ENCODE measurements around the gene WNK2.

Gene WNK2

DNA sequence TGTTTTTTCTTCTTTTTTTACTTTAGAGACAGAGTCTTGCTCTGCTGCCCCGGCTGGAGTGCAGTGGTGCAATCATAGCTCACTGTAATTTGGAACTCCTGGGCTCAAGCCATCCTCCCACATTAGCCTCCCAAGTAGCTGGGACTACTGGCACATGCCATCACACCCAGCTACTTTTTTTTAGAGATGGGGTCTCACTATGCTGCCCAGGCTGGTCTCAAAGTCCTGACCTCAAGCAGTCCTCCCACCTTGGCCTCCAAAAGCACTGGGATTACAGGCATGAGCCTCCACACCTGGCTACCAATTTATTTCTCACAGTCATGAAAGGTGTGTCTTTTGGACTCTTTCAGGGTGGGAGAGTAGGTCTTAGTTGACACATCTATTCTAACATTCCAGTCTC, 184.5 kb downstream of the WNK2 start:
- no peaks in the 10 kb centered on the region for H3K36me3 ChIP-seq (ENCODE audit: control insufficient read depth in 2 of 2, insufficient read depth in 1 of 2, low read length in 2 of 2)
- no peak overlapping the region for H3K4me3 ChIP-seq (ENCODE audit: low read depth, low read length)
- H3K9me3 ChIP-seq (ENCODE audit: control insufficient read depth, insufficient read depth, low read depth, low read length), result no peaks in the 10 kb centered on the region
- no peak overlapping the region for H3K27ac ChIP-seq (ENCODE audit: extremely low read depth, low read depth, low read length)
- POLR2A ChIA-PET, result no interaction called here
- no peaks in the 10 kb centered on the region for H3K4me1 ChIP-seq (ENCODE audit: control insufficient read depth, insufficient read depth, low read length)
- CTCF ChIA-PET, result interaction anchor here (0.7 kb wide), 1 partner anchor 250 kb away, joined by 3 read pairs; no protein-coding TSS in a partner anchor
- no peak for TF ChIP-seq TSHZ1 (tag by site-specific recombination; IDR thresholded peaks at IDR 0.05; ENCODE audit: borderline replicate concordance)
- no peak for TF ChIP-seq ZNF16 (tag by site-specific recombination; IDR thresholded peaks at IDR 0.05; ENCODE audit: low read depth)
- no peak for TF ChIP-seq ZBTB8A (tag by site-specific recombination; IDR thresholded peaks at IDR 0.05)
- TF ChIP-seq ZNF335 (tag by site-specific recombination; conservative IDR thresholded peaks at IDR 0.05), result no peak
- no peak for TF ChIP-seq ZNF24 (tag by site-specific recombination; IDR thresholded peaks at IDR 0.05)
- no peak for TF ChIP-seq ZNF174 (tag by site-specific recombination; IDR thresholded peaks at IDR 0.05)
- TF ChIP-seq ZBTB6 (tag by site-specific recombination; IDR thresholded peaks at IDR 0.05), result no peak
- no peak for TF ChIP-seq GLI2 (tag by site-specific recombination; IDR thresholded peaks at IDR 0.05; ENCODE audit: borderline replicate concordance, low read depth)
- TF ChIP-seq ZNF501 (tag by site-specific recombination; IDR thresholded peaks at IDR 0.05), result no peak
- TF ChIP-seq ZNF138 (tag by site-specific recombination; IDR thresholded peaks at IDR 0.05; ENCODE audit: borderline replicate concordance), result no peak
- TF ChIP-seq ZNF621 (tag by site-specific recombination; IDR thresholded peaks at IDR 0.05), result no peak
- TF ChIP-seq ZNF302 (tag by site-specific recombination; IDR thresholded peaks at IDR 0.05; ENCODE audit: low read depth), result no peak
- no peak for TF ChIP-seq ZFP37 (tag by site-specific recombination; IDR thresholded peaks at IDR 0.05)
- TF ChIP-seq ZNF292 (tag by site-specific recombination; IDR thresholded peaks at IDR 0.05; ENCODE audit: borderline replicate concordance, low read depth), result no peak
- no peak for TF ChIP-seq SCRT1 (tag by site-specific recombination; IDR thresholded peaks at IDR 0.05; ENCODE audit: borderline replicate concordance)
- no peak for TF ChIP-seq ZNF266 (tag by site-specific recombination; IDR thresholded peaks at IDR 0.05; ENCODE audit: low read depth)
- TF ChIP-seq, protein P1, sequence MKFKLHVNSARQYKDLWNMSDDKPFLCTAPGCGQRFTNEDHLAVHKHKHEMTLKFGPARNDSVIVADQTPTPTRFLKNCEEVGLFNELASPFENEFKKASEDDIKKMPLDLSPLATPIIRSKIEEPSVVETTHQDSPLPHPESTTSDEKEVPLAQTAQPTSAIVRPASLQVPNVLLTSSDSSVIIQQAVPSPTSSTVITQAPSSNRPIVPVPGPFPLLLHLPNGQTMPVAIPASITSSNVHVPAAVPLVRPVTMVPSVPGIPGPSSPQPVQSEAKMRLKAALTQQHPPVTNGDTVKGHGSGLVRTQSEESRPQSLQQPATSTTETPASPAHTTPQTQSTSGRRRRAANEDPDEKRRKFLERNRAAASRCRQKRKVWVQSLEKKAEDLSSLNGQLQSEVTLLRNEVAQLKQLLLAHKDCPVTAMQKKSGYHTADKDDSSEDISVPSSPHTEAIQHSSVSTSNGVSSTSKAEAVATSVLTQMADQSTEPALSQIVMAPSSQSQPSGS (tag by site-specific recombination; IDR thresholded peaks at IDR 0.05; ENCODE audit: low read depth), result no peak

DNA sequence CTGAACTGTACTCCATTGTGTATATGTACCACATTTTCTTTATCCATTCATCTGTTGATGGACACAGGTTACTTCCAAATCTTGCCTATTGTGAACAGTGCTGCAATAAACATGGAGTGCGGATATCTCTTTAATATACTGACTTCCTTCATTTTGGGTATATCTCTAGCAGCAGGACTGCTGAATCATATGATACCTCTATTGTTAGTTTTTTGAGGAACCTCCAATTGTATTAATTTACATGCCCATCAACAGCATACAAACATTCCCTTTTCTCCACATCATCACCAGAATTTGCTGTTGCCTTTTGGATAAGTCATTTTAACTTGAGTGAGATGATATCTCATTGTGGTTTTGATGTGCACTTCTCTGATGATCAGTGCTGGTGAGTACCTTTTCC, 185.7 kb downstream of the WNK2 start:
- H3K27ac ChIP-seq (ENCODE audit: extremely low read depth, low read depth, low read length), result no peak overlapping the region
- H3K9me3 ChIP-seq (ENCODE audit: control insufficient read depth, insufficient read depth, low read depth, low read length), result no peaks in the 10 kb centered on the region
- ChIA-PET POLR2A (no interaction called here), CTCF (interaction anchor here (0.6 kb wide), 1 partner anchor 9 kb away, joined by 3 read pairs; no protein-coding TSS in a partner anchor)
- H3K36me3 ChIP-seq (ENCODE audit: control insufficient read depth in 2 of 2, insufficient read depth in 1 of 2, low read length in 2 of 2), result no peaks in the 10 kb centered on the region
- no peaks in the 10 kb centered on the region for H3K4me1 ChIP-seq (ENCODE audit: control insufficient read depth, insufficient read depth, low read length)
- H3K4me3 ChIP-seq (ENCODE audit: low read depth, low read length), result no peak overlapping the region
- TF ChIP-seq ZFP3 (tag by site-specific recombination; IDR thresholded peaks at IDR 0.05; ENCODE audit: low read depth), result no peak
- TF ChIP-seq ZNF274 (IDR thresholded peaks at IDR 0.05; ENCODE audit: low read length), result no peak
- TF ChIP-seq ZNF274 (tag by site-specific recombination; IDR thresholded peaks at IDR 0.05; ENCODE audit: borderline replicate concordance), result no peak
- no peak for TF ChIP-seq MEIS1 (CRISPR knock-in tag; IDR thresholded peaks at IDR 0.05; ENCODE audit: borderline replicate concordance)
- TF ChIP-seq YY1 (tag by site-specific recombination; IDR thresholded peaks at IDR 0.05), result no peak
- TF ChIP-seq ZSCAN16 (tag by site-specific recombination; IDR thresholded peaks at IDR 0.05), result no peak
- no peak for TF ChIP-seq ZNF76 (tag by site-specific recombination; IDR thresholded peaks at IDR 0.05; ENCODE audit: borderline replicate concordance, low read depth)
- TF ChIP-seq ZBTB17 (tag by site-specific recombination; IDR thresholded peaks at IDR 0.05), result no peak
- TF ChIP-seq ZFHX2 (tag by site-specific recombination; conservative IDR thresholded peaks at IDR 0.05), result no peak
- no peak for TF ChIP-seq REPIN1 (tag by site-specific recombination; IDR thresholded peaks at IDR 0.05; ENCODE audit: low read depth)
- no peak for TF ChIP-seq ZNF112 (tag by site-specific recombination; IDR thresholded peaks at IDR 0.05)
- TF ChIP-seq ZNF473 (tag by site-specific recombination; IDR thresholded peaks at IDR 0.05), result no peak
- no peak for TF ChIP-seq ZNF449 (tag by site-specific recombination; IDR thresholded peaks at IDR 0.05)

Measured in HEK293 (cell line).